ENCODE results near the gene SLC17A4.

Gene SLC17A4

GRCh38 chr6:25792016-25792415, 37.5 kb downstream of the SLC17A4 start:
- TF ChIP-seq, protein P1, sequence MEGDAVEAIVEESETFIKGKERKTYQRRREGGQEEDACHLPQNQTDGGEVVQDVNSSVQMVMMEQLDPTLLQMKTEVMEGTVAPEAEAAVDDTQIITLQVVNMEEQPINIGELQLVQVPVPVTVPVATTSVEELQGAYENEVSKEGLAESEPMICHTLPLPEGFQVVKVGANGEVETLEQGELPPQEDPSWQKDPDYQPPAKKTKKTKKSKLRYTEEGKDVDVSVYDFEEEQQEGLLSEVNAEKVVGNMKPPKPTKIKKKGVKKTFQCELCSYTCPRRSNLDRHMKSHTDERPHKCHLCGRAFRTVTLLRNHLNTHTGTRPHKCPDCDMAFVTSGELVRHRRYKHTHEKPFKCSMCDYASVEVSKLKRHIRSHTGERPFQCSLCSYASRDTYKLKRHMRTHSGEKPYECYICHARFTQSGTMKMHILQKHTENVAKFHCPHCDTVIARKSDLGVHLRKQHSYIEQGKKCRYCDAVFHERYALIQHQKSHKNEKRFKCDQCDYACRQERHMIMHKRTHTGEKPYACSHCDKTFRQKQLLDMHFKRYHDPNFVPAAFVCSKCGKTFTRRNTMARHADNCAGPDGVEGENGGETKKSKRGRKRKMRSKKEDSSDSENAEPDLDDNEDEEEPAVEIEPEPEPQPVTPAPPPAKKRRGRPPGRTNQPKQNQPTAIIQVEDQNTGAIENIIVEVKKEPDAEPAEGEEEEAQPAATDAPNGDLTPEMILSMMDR (IDR thresholded peaks at IDR 0.05; ENCODE audit: poor library complexity, severe bottlenecking), result no peak
- Histone ChIP-seq H3K4me1 (ENCODE audit: insufficient read depth, poor library complexity, severe bottlenecking) (no peaks in the 10 kb centered on the region), H3K27ac (ENCODE audit: poor library complexity, severe bottlenecking) (no peak overlapping the region), H3K27me3 (ENCODE audit: insufficient read depth, poor library complexity, severe bottlenecking) (no peaks in the 10 kb centered on the region), H3K4me3 (ENCODE audit: severe bottlenecking) (no peak overlapping the region), H3K9me3 (ENCODE audit: severe bottlenecking) (no peaks in the 10 kb centered on the region), H3K36me3 (ENCODE audit: low read depth) (no peaks in the 10 kb centered on the region)
- ATAC-seq (ENCODE audit: low read depth) (no peak), DNase-seq (ENCODE audit: low spot score) (no peak)

DNA sequence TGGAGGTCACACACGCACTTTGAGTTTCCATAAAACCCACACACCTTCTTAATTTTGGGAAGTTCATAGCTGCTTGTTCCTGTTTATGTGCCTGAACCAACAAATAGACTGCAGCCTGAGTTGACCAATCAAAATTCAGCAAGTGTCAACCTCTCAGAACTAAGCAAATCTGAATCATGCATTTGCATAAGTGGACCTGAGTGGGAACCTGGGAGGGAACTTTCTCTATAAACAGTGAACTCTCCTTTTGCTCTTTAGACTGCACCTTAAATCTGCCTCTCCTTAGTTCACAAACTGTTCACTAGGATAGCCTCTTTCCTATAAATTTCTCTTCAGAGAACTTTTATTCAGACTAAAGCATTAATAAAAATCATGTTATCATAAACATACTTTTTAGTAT, 39.4 kb downstream of the SLC17A4 start:
- Histone ChIP-seq H3K9me3 (ENCODE audit: severe bottlenecking) (no peaks in the 10 kb centered on the region), H3K27ac (ENCODE audit: poor library complexity, severe bottlenecking) (no peak overlapping the region), H3K36me3 (ENCODE audit: low read depth) (no peaks in the 10 kb centered on the region), H3K27me3 (ENCODE audit: insufficient read depth, poor library complexity, severe bottlenecking) (peaks cover 2% of the 10 kb centered on the region), H3K4me3 (ENCODE audit: severe bottlenecking) (no peak overlapping the region), H3K4me1 (ENCODE audit: insufficient read depth, poor library complexity, severe bottlenecking) (no peaks in the 10 kb centered on the region)
- ATAC-seq (ENCODE audit: low read depth) (no peak), DNase-seq (ENCODE audit: low spot score) (no peak)
- TF ChIP-seq, protein P1 (IDR thresholded peaks at IDR 0.05; ENCODE audit: poor library complexity, severe bottlenecking), result no peak

- Histone ChIP-seq H3K9me3 (ENCODE audit: severe bottlenecking) (no peaks in the 10 kb centered on the region), H3K4me1 (ENCODE audit: insufficient read depth, poor library complexity, severe bottlenecking) (no peaks in the 10 kb centered on the region), H3K36me3 (ENCODE audit: low read depth) (no peaks in the 10 kb centered on the region), H3K4me3 (ENCODE audit: severe bottlenecking) (no peak overlapping the region), H3K27me3 (ENCODE audit: insufficient read depth, poor library complexity, severe bottlenecking) (peaks cover 2% of the 10 kb centered on the region), H3K27ac (ENCODE audit: poor library complexity, severe bottlenecking) (no peak overlapping the region)
- no peak for DNase-seq (ENCODE audit: low spot score)
- TF ChIP-seq, protein P1 (IDR thresholded peaks at IDR 0.05; ENCODE audit: poor library complexity, severe bottlenecking), result no peak
- no peak for ATAC-seq (ENCODE audit: low read depth)
Measured at GRCh38 chr6:25794784-25795183, 40.2 kb downstream of the SLC17A4 start.

DNA sequence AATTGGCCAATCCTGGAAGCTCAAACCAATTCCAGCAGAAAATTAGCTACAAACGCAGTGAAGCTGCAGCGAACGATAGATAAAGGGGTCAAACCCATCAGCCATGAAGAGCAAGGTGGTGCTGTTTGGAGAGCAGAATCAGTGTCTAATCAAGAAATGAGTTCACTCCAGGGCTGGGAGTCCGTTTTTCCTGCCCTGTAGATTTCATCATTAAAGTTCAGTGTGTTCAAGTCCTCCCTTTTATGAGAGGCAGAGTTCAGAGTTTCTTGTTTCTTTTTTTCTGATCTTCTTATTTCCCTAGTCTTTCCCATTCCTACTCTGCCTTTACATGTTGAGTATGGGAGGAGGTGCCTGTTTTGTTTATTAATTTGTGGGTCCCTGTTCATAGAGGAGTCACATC, 46.9 kb downstream of the SLC17A4 start:
- Histone ChIP-seq H3K4me3 (ENCODE audit: severe bottlenecking) (no peak overlapping the region), H3K4me1 (ENCODE audit: insufficient read depth, poor library complexity, severe bottlenecking) (no peaks in the 10 kb centered on the region), H3K36me3 (ENCODE audit: low read depth) (no peaks in the 10 kb centered on the region), H3K9me3 (ENCODE audit: severe bottlenecking) (no peaks in the 10 kb centered on the region), H3K27me3 (ENCODE audit: insufficient read depth, poor library complexity, severe bottlenecking) (peaks cover 8% of the 10 kb centered on the region), H3K27ac (ENCODE audit: poor library complexity, severe bottlenecking) (no peak overlapping the region)
- ATAC-seq (ENCODE audit: low read depth) (no peak), DNase-seq (ENCODE audit: low spot score) (no peak)
- TF ChIP-seq, protein P1 (IDR thresholded peaks at IDR 0.05; ENCODE audit: poor library complexity, severe bottlenecking), result no peak

- Histone ChIP-seq H3K27ac (ENCODE audit: poor library complexity, severe bottlenecking) (no peak overlapping the region), H3K4me1 (ENCODE audit: insufficient read depth, poor library complexity, severe bottlenecking) (no peaks in the 10 kb centered on the region), H3K9me3 (ENCODE audit: severe bottlenecking) (no peaks in the 10 kb centered on the region), H3K36me3 (ENCODE audit: low read depth) (no peaks in the 10 kb centered on the region), H3K27me3 (ENCODE audit: insufficient read depth, poor library complexity, severe bottlenecking) (peaks cover 5% of the 10 kb centered on the region), H3K4me3 (ENCODE audit: severe bottlenecking) (no peak overlapping the region)
- no peak for DNase-seq (ENCODE audit: low spot score)
- no peak for ATAC-seq (ENCODE audit: low read depth)
- TF ChIP-seq, protein P1 (IDR thresholded peaks at IDR 0.05; ENCODE audit: poor library complexity, severe bottlenecking), result no peak
Measured at GRCh38 chr6:25804804-25805203, 50.3 kb downstream of the SLC17A4 start.

All from RWPE2 (cell line).